ENCODE measurements around the gene DDB1.

The DDB1 gene

GRCh38 chr11:61349189-61349751, 16.4 kb upstream of the DDB1 start:
- no peak for DNase-seq (ENCODE audit: low read depth)
- TF ChIP-seq CTCF (IDR thresholded peaks at IDR 0.05; ENCODE audit: insufficient read depth, low read depth, low read length, missing control alignments) = no peak
- H3K4me3 ChIP-seq (ENCODE audit: low read length) = no peak overlapping the region

GRCh38 chr11:61347916-61348461, 15.1 kb upstream of the DDB1 start:
- no peak for TF ChIP-seq CTCF (IDR thresholded peaks at IDR 0.05; ENCODE audit: insufficient read depth, low read depth, low read length, missing control alignments)

GRCh38 chr11:61345954-61346843, 13.3 kb upstream of the DDB1 start:
- TF ChIP-seq CTCF (IDR thresholded peaks at IDR 0.05; ENCODE audit: insufficient read depth, low read depth, low read length, missing control alignments) = no peak
- H3K4me3 ChIP-seq (ENCODE audit: low read length) = no peak overlapping the region
- DNase-seq (ENCODE audit: low read depth) = no peak

More at GRCh38 chr11:61347916-61348461, 15.1 kb upstream of the DDB1 start:
- DNase-seq (ENCODE audit: low read depth) = no peak
- H3K4me3 ChIP-seq (ENCODE audit: low read length) = no peak overlapping the region

GRCh38 chr11:61345170-61345610, 12.3 kb upstream of the DDB1 start:
- DNase-seq (ENCODE audit: low read depth) = no peak
- TF ChIP-seq CTCF (IDR thresholded peaks at IDR 0.05; ENCODE audit: insufficient read depth, low read depth, low read length, missing control alignments) = no peak
- no peak overlapping the region for H3K4me3 ChIP-seq (ENCODE audit: low read length)

GRCh38 chr11:61343792-61344745, 11.2 kb upstream of the DDB1 start:
- no peak for DNase-seq (ENCODE audit: low read depth)
- TF ChIP-seq CTCF (IDR thresholded peaks at IDR 0.05; ENCODE audit: insufficient read depth, low read depth, low read length, missing control alignments) = no peak
- no peak overlapping the region for H3K4me3 ChIP-seq (ENCODE audit: low read length)

GRCh38 chr11:61342207-61342803, 9.4 kb upstream of the DDB1 start:
- no peak overlapping the region for H3K4me3 ChIP-seq (ENCODE audit: low read length)
- no peak for TF ChIP-seq CTCF (IDR thresholded peaks at IDR 0.05; ENCODE audit: insufficient read depth, low read depth, low read length, missing control alignments)
- DNase-seq (ENCODE audit: low read depth) = no peak
